Keratinocyte (primary cell): ENCODE results near the gene WBP2NL.

Experiments used
- EZH2 ChIP-seq: IDR thresholded peaks from one replicate; pipeline ENCODE4 v1.6.1; 2012; ENCODE audit warnings: inconsistent platforms, mild to moderate bottlenecking, low read length, moderate library complexity
- TF ChIP-seq, protein P1 (sequence below), 3 experiments: IDR thresholded peaks in 1 of 3; conservative IDR thresholded peaks in 1 of 3; optimal IDR thresholded peaks in 1 of 3; 2 replicates in 2 of 3; 3 replicates in 1 of 3; pipeline versions ENCODE3 to v1.5.1; 2011; ENCODE audit warnings: low read length in 3 of 3, mild to moderate bottlenecking in 3 of 3, moderate library complexity in 2 of 3, control low read depth in 1 of 3, inconsistent platforms in 1 of 3; ENCODE audit not compliant: insufficient read depth in 2 of 3; ENCODE audit errors: extremely low read depth in 1 of 3

DNA sequence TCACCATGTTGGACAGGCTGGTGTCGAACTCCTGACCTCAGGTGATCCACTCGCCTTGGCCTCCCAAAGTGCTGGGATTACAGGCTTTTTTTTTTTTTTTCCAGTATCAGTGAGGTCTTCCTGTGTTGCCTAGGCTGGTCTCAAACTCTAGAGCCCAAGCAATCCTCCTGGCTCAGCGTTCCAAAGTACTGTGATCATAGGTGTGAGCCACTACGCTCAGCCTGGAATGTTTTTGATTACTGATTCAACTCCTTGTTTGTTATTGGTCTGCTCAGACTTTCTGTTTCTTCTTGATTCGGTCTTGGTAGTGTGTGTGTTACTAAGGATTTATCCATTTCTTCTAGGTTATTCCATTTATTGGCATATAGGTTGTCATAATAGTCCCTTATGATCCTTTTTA, 40.7 kb downstream of the WBP2NL start:
- TF ChIP-seq, protein P1, sequence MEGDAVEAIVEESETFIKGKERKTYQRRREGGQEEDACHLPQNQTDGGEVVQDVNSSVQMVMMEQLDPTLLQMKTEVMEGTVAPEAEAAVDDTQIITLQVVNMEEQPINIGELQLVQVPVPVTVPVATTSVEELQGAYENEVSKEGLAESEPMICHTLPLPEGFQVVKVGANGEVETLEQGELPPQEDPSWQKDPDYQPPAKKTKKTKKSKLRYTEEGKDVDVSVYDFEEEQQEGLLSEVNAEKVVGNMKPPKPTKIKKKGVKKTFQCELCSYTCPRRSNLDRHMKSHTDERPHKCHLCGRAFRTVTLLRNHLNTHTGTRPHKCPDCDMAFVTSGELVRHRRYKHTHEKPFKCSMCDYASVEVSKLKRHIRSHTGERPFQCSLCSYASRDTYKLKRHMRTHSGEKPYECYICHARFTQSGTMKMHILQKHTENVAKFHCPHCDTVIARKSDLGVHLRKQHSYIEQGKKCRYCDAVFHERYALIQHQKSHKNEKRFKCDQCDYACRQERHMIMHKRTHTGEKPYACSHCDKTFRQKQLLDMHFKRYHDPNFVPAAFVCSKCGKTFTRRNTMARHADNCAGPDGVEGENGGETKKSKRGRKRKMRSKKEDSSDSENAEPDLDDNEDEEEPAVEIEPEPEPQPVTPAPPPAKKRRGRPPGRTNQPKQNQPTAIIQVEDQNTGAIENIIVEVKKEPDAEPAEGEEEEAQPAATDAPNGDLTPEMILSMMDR (optimal IDR thresholded peaks at IDR 0.05 in 1 of 3, IDR thresholded peaks at IDR 0.05 in 1 of 3, conservative IDR thresholded peaks at IDR 0.05 in 1 of 3; ENCODE audit: extremely low read depth in 1 of 3, insufficient read depth in 2 of 3, low read length in 3 of 3): no peak
- no peak for TF ChIP-seq EZH2
